Measurements from ENCODE around the gene CPEB2. TPM values are rescaled to one million over a fixed set of nuclear protein-coding genes. Genes with fewer than 3 reads are reported as not detected.

Gene CPEB2
- total and polyA plus RNA-seq, 10 of the 15 experiments (the other 5 are each of a cell fraction or from before 2014, with no cell fraction given) = 0.73 to 8.3 (median 3.7) TPM

DNA sequence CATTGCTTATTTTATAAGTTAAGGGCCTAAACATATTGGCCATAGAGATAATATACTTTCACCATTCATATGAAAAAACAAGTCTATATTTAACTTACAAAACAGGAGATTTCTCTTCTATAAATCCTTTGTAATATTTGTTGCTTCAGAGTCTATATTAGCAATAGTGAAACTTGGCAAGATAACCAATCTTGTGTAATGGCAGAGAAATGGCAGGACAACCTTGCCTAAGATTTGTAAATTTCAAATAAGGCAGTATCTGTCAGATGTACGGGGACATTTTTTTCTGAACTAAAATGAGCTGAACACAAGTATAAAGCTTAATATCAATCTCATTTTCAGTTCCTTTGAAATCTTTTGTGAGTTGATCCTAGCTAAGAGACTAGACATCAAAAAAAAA lies 17.8 kb upstream of the CPEB2 start:
- Histone ChIP-seq H3K79me2 (ENCODE audit: control insufficient read depth, insufficient read depth, low read length) (no peaks in the 10 kb centered on the region), H3K4me1 (ENCODE audit: control insufficient read depth, insufficient read depth, low read length) (no peaks in the 10 kb centered on the region), H3K27me3 (replicated peaks in 1 of 2; ENCODE audit: control insufficient read depth in 2 of 2, insufficient read depth in 2 of 2, low read length in 1 of 2) (no peaks in the 10 kb centered on the region), H3K4me3 (no peak overlapping the region), H2AFZ (ENCODE audit: control insufficient read depth, low read depth, low read length) (no peak overlapping the region), H4K20me1 (ENCODE audit: control insufficient read depth, insufficient read depth) (no peaks in the 10 kb centered on the region), H3K9ac (ENCODE audit: control insufficient read depth, insufficient read depth, low read length) (no peak overlapping the region), H3K36me3 (ENCODE audit: control insufficient read depth in 2 of 2, insufficient read depth in 2 of 2, low read length in 1 of 2) (no peaks in the 10 kb centered on the region), H3K4me2 (ENCODE audit: control insufficient read depth, insufficient read depth) (no peak overlapping the region), H3K9me3 (replicated peaks; ENCODE audit: control insufficient read depth, insufficient read depth, low read length) (no peaks in the 10 kb centered on the region), H3K27ac (ENCODE audit: control insufficient read depth, insufficient read depth) (no peak overlapping the region)
- ChIA-PET SMC1A (ENCODE audit: uncharacterized antibody, unreplicated experiment) (interaction anchor here (1.1 kb wide), 1 partner anchor 12 kb away, joined by 3 read pairs; no protein-coding TSS in a partner anchor), CTCF (interaction anchor here (0.7 kb wide), 1 partner anchor 20 kb away, joined by 3 read pairs; no protein-coding TSS in a partner anchor), POLR2A (no interaction called here), RAD21 (ENCODE audit: unreplicated experiment) (no interaction called here)
- FAIRE-seq (no peak), DNase-seq (ENCODE audit: low read depth, low spot score) (no peak), ATAC-seq (no peak)
- 90% methylated on average over 1 of the region's 1 CpG for WGBS (ENCODE audit: insufficient coverage, insufficient replicate concordance, low lambda C conversion rate, missing lambda C conversion rate)
- in situ Hi-C loops (cut with MboI) = no loop called here
- no TSS peak for BruUV-seq (replicated peaks)
- intact Hi-C loops (cut with micrococcal nuclease; ENCODE audit: unreplicated experiment) = no loop called here
- TF ChIP-seq FOS (IDR thresholded peaks at IDR 0.05; ENCODE audit: borderline replicate concordance, extremely low read depth, insufficient read length) = no peak
- TF ChIP-seq, protein P1, sequence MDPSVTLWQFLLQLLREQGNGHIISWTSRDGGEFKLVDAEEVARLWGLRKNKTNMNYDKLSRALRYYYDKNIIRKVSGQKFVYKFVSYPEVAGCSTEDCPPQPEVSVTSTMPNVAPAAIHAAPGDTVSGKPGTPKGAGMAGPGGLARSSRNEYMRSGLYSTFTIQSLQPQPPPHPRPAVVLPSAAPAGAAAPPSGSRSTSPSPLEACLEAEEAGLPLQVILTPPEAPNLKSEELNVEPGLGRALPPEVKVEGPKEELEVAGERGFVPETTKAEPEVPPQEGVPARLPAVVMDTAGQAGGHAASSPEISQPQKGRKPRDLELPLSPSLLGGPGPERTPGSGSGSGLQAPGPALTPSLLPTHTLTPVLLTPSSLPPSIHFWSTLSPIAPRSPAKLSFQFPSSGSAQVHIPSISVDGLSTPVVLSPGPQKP (IDR thresholded peaks at IDR 0.05; ENCODE audit: low read depth, low read length) = no peak
- TF ChIP-seq CHD1 (IDR thresholded peaks at IDR 0.05; ENCODE audit: low read depth, low read length) = no peak
- no peak for TF ChIP-seq RAD21 (IDR thresholded peaks at IDR 0.05; ENCODE audit: insufficient read depth, low read depth, low read length)
- TF ChIP-seq, protein P2, sequence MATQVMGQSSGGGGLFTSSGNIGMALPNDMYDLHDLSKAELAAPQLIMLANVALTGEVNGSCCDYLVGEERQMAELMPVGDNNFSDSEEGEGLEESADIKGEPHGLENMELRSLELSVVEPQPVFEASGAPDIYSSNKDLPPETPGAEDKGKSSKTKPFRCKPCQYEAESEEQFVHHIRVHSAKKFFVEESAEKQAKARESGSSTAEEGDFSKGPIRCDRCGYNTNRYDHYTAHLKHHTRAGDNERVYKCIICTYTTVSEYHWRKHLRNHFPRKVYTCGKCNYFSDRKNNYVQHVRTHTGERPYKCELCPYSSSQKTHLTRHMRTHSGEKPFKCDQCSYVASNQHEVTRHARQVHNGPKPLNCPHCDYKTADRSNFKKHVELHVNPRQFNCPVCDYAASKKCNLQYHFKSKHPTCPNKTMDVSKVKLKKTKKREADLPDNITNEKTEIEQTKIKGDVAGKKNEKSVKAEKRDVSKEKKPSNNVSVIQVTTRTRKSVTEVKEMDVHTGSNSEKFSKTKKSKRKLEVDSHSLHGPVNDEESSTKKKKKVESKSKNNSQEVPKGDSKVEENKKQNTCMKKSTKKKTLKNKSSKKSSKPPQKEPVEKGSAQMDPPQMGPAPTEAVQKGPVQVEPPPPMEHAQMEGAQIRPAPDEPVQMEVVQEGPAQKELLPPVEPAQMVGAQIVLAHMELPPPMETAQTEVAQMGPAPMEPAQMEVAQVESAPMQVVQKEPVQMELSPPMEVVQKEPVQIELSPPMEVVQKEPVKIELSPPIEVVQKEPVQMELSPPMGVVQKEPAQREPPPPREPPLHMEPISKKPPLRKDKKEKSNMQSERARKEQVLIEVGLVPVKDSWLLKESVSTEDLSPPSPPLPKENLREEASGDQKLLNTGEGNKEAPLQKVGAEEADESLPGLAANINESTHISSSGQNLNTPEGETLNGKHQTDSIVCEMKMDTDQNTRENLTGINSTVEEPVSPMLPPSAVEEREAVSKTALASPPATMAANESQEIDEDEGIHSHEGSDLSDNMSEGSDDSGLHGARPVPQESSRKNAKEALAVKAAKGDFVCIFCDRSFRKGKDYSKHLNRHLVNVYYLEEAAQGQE (IDR thresholded peaks at IDR 0.05; ENCODE audit: low read depth, low read length) = no peak
- TF ChIP-seq ETV6 (conservative IDR thresholded peaks at IDR 0.05 in 1 of 2, IDR thresholded peaks at IDR 0.05 in 1 of 2; ENCODE audit: borderline replicate concordance in 1 of 2, low read depth in 1 of 2) = no peak

Data from GM12878 (cell line).